DND-41 (cell line): Measurements from ENCODE around the gene GABRG3.

ENCODE experiments used
- EZH2 ChIP-seq: IDR thresholded peaks from 3 replicates; pipeline ENCODE4 v1.6.1; 2012; ENCODE audit warnings: borderline replicate concordance, low read depth, mild to moderate bottlenecking, moderate library complexity, low read length, inconsistent platforms; ENCODE audit not compliant: severe bottlenecking
- TF ChIP-seq, protein P1 (sequence below): IDR thresholded peaks from 2 replicates; pipeline ENCODE4 v1.5.1; 2012; ENCODE audit warnings: borderline replicate concordance, low read length, moderate library complexity, mild to moderate bottlenecking; ENCODE audit not compliant: poor library complexity, severe bottlenecking; ENCODE audit errors: extremely low read depth

DNA sequence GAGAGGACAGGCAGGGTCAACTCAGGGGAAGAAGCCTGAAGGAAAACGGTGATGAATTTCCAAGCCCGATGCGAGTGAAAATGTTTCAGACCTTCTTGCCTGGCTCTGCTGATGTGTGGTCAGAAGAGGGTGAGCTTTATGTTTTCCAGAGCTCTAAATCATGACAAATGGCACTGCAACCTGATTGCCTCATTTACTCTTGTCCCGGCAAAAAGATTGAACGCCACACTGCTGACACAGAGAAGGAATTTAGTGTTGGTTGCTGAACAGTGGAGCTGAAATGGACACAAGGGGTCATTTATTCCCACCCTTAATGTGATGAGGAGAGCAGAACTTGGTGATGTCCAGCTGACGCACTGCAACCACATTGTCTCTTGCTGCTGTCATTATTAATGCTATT is 36.1 kb upstream of the GABRG3 start:
- no peak for TF ChIP-seq EZH2
- TF ChIP-seq, protein P1, sequence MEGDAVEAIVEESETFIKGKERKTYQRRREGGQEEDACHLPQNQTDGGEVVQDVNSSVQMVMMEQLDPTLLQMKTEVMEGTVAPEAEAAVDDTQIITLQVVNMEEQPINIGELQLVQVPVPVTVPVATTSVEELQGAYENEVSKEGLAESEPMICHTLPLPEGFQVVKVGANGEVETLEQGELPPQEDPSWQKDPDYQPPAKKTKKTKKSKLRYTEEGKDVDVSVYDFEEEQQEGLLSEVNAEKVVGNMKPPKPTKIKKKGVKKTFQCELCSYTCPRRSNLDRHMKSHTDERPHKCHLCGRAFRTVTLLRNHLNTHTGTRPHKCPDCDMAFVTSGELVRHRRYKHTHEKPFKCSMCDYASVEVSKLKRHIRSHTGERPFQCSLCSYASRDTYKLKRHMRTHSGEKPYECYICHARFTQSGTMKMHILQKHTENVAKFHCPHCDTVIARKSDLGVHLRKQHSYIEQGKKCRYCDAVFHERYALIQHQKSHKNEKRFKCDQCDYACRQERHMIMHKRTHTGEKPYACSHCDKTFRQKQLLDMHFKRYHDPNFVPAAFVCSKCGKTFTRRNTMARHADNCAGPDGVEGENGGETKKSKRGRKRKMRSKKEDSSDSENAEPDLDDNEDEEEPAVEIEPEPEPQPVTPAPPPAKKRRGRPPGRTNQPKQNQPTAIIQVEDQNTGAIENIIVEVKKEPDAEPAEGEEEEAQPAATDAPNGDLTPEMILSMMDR: no peak
